IPS-18c (cell line): ENCODE results near the gene KLRC1.
"Not testable (repeated sequence)": the region's sequence is repeated elsewhere in the genome, so short reads cannot be mapped to it uniquely, and the experiment has no call there.

Experiments
- H3K4me3 ChIP-seq: 2 replicates; pipeline ENCODE4 v1.7.0; 2013; ENCODE audit warnings: low read depth, mild to moderate bottlenecking, low read length, moderate library complexity; ENCODE audit not compliant: insufficient read depth
- H3K9me3 ChIP-seq: one replicate; pipeline ENCODE4 v1.6.1; 2013; ENCODE audit warnings: mild to moderate bottlenecking, low read length, moderate library complexity; ENCODE audit not compliant: control insufficient read depth, insufficient read depth

KLRC1 gene

DNA sequence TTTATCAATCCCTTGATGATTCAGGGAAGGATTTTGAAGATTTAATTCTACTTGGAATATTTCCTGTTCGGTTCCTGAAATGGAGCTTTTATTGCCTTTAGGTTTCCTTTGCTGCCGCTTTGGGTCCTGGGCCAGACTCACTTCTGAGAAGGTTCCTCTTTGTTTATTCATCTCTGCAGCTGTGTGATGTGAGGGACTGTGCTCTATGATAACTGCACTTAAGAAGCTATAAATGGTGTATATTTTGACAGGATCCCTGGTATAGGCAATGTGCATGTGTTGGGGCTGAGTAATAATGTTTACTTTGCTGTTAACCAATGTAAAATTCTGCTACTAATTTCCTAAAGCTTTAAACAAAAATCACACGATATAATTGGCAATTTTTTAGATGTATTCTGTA, 17.4 kb downstream of the KLRC1 start, which contains the start of gene KLRC2:
KLRC2 (minus strand) TSS at position 195 of the 400 bp plus-strand sequence; CDS start at position 171, 24 bp downstream.
- not testable (repeated sequence) for H3K9me3 ChIP-seq, H3K4me3 ChIP-seq

DNA sequence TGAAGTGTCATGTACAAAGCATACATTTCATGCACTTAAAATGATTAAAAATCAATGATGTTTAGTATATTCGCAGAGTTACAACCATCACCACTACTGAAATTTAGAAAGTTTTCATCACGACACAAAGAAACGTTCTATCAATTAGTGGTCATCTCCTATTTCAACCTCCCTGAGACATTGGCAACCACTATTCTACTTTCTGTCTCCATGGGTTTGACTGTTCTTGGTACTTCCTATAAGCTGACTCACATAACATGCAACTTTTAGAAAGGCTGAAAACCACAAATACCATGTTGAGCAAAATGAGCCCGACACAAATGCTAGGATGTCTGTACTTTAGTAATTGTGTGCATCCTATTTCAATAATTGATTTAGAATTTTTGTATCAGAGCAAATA, 22.6 kb downstream of the KLRC1 start:
- H3K4me3 ChIP-seq, H3K9me3 ChIP-seq: not testable (repeated sequence)

DNA sequence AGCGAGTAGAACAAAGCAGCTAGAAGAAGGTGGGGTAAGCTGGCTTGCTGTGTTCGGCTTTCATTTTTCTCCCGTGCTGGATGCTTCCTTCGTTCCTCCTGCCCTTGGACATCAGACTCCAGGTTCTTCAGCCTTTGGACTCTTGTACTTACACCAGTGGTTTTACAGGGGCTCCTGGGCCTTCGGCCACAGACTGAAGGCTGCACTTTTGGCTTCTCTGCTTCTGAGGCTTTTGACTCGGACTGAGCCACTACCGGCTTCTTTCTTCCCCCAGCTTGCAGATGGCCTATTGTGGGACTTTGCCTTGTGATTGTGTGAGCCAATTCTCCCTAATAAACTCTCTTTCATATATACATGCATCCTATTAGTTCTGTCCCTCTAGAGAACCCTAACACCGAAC, 27.2 kb downstream of the KLRC1 start:
- H3K4me3 ChIP-seq, H3K9me3 ChIP-seq: not testable (repeated sequence)

DNA sequence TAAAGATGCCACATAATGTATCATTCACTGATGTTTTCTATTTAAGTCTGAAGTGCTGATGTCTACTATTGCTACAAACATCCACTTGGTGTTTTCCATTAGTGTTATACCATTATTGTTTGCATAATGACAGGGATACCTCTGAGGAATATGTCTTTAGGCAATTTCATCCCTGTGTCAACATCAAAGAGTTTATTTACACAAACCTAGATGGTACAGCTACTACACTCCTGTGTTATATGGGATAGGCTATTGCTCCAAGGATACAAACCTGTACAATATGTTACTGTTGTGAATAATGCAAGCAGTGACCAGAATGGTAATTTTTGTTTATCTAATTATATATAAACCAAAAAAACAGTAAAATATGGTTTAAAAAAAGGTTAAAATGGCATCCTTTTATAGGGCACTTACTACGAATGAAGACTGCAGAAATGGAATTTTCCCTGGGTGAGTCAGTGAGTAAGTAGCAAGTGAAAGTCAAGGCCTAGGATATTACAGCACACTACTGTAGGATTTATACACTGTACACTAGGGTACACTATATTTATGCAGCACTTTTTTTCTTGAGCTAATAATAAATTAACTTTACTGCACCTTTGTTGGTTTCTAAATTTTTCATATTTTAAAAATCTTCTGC, 28.8 kb downstream of the KLRC1 start:
- not testable (repeated sequence) for H3K4me3 ChIP-seq, H3K9me3 ChIP-seq

DNA sequence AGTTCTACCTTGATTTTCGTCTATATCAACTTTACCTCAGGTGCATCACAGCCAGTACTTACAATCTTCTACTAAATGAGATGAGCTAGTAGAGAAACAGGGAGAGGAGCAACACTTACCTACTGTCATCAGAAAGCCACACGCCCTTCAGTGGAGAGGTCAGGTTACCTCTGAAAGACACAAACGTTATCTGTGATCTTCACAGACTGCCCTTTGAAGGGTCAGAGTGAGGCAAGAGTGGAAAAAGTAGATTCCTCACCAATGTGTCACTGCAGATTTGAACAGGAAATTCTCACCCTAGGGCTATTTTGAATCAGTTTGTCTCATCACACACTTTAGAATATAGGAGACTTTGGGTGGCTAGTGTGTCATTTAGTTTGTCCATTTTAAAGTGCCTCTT, 31.0 kb downstream of the KLRC1 start:
- not testable (repeated sequence) for H3K9me3 ChIP-seq

DNA sequence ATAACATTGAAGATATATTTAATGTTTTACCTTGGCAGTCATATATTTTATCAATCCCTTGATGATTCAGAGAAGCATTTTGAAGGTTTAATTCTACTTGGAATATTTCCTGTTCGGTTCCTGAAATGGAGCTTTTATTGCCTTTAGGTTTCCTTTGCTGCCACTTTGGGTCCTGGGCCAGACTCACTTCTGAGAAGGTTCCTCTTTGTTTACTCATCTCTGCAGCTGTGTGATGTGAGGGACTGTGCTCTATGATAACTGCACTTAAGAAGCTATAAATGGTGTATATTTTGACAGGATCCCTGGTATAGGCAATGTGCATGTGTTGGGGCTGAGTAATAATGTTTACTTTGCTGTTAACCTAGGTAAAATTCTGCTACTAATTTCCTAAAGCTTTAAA, 32.8 kb downstream of the KLRC1 start, which contains the start of gene KLRC3:
KLRC3 (minus strand) TSS at position 262 of the 400 bp plus-strand sequence; CDS start at position 217, 45 bp downstream.
- H3K4me3 ChIP-seq, H3K9me3 ChIP-seq: not testable (repeated sequence)

More for the DNA sequence above, 31.0 kb downstream of the KLRC1 start:
- not testable (repeated sequence) for H3K4me3 ChIP-seq

DNA sequence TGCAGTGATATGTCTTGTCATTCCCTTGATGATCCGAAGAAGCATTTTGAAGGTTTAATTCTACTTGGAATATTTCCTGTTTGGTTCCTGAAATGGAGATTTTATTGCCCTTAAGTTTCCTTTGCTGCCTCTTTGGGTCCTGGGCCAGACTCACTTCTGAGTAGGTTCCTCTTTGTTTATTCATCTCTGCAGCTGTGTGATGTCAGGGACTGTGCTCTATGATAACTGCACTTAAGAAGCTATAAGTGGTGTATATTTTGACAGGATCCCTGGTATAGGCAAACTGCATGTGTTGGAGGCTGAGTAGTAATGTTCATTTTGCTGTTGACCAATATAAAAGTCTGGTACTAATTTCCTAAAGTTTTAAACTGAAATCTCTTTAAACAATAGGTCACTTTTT, 43.8 kb downstream of the KLRC1 start, which contains the start of gene KLRC4:
KLRC4 (minus strand) TSS at position 366 of the 400 bp plus-strand sequence; CDS start at position 184, 182 bp downstream.
- H3K9me3 ChIP-seq, result no peaks in the 10 kb centered on the region
- H3K4me3 ChIP-seq, result no peak within 1 kb of the TSS

DNA sequence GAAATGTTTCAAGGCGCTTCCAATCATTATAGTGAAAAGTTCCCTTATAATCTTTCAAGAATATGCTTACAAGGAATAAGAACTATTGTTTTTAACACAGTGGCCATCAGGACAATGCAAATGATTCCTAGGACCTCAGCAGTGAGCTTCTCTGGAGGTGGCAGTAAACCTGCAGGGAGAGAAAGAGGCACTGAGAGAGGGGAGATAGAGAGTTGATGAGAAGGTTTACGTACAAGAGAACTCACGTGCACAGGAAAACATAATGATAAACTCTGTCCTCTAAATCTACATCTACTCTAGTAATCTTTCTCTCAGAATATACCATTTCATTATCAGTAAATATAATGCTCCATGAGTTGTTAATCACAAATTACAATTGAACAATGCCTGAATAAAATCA, 44.3 kb downstream of the KLRC1 start:
- Histone ChIP-seq H3K9me3 (no peaks in the 10 kb centered on the region), H3K4me3 (no peak overlapping the region)

DNA sequence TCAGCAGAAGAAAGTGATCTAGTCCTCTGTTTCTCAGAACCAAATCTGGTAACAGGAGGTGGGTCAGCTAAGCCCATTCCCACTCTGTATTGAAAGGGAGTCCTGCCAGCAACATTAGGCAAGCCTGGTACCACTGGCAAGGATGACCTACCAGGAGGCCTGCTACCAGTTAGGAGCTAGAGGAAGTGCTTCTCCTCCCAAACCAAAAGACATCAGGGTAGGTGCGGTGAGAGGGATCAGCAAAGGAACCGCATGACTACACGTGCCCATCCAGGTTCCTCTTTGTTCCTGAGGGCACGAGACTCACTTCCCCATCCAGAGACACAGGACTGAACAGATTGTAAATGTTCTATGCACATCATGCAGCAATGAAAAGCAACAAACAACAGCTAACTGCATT, 46.5 kb downstream of the KLRC1 start:
- Histone ChIP-seq H3K4me3 (no peak overlapping the region), H3K9me3 (no peaks in the 10 kb centered on the region)

DNA sequence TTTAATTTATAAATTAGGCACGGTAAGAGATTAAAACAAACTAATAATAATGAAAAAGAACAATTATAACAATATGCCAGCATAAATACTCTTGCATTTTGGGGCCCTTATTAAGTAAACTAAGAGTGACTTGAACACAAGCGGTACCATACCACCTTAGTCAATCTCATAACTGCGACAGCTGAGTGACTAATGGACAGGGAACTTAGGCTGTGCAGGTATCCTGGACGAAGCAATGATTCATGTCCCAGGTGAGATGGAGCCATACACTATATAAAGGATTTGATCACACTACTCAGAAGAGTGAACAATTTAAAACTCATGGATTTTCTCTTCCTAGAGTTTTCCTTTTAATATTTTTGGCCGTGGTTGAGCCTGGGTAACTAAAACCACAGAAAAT, 47.9 kb downstream of the KLRC1 start:
- H3K4me3 ChIP-seq, result no peak overlapping the region
- H3K9me3 ChIP-seq, result no peaks in the 10 kb centered on the region

DNA sequence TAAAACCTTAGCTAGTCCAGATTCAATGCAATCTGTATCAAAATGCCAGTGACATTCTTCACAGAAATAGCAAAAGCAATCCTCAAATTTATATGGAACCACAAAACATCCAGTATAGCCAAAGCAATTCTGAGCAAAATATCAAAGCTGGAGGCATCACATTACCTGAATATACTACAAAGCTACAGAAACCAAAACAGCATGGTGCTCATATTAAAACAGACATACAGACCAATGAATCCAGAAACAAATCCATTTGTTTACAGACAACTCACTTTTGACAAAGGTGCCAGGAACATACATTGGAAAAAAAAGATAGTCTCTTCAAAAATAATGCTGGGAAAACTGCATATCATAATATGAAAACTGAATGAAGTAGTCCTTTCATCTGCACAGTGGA, 48.4 kb downstream of the KLRC1 start:
- Histone ChIP-seq H3K9me3 (no peaks in the 10 kb centered on the region), H3K4me3 (no peak overlapping the region)

DNA sequence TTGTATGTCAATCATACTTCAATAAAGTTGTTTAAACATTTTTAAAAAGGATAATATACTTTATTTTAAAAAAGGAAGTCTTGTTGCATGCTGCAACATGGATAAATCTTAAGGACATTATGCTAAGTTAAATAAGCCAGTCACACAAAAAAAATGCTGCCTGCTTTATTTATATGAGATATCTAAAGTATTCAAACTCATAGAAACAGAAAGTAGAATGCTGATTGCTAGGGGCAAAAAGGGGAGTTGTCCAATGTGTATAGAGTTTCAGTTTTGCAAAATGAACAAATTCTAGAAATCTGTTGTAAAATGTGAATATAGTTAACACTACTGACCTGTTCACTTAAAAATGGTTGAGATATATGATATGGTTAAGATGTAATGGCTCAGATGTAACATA, 52.3 kb downstream of the KLRC1 start:
- no peak overlapping the region for H3K4me3 ChIP-seq
- H3K9me3 ChIP-seq, result no peaks in the 10 kb centered on the region

DNA sequence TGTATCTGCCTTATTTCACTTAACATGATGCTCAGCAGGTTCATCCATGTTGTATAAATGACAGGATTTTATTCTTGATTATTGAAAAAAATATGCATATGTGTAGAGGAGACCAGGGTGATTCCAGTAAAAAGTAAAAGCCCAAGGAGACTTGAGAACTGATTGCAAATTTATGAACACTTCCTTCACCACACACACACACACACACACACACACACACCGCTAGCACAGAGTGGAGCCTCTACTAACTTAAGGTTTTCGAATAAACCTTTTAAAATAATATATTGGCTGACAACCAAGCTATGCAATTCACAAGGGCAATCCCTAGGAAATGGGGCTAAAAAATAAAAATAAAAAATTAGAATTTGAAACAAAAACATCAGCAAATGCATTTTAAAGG, 55.0 kb downstream of the KLRC1 start:
- H3K9me3 ChIP-seq, result no peaks in the 10 kb centered on the region
- no peak overlapping the region for H3K4me3 ChIP-seq

DNA sequence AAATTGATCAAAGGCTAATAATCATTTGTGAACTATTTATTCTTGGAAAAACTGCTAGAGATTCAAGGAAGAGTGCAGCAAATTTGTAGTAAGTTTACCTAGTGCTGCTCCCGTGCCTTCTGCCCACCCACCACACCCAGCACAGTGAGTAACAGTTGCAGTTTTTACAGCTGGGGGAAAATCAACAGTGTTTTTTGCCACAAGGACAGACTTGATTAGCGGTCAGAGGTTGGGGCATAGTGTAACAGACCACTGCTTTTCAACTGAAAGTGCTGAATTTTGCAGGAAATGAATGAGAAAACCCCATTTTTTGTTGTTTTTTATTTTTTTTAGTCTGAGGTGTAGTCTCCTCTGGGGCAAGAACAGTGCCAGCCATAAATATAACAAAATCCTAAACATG, 55.9 kb downstream of the KLRC1 start:
- H3K9me3 ChIP-seq, result no peaks in the 10 kb centered on the region
- no peak overlapping the region for H3K4me3 ChIP-seq

DNA sequence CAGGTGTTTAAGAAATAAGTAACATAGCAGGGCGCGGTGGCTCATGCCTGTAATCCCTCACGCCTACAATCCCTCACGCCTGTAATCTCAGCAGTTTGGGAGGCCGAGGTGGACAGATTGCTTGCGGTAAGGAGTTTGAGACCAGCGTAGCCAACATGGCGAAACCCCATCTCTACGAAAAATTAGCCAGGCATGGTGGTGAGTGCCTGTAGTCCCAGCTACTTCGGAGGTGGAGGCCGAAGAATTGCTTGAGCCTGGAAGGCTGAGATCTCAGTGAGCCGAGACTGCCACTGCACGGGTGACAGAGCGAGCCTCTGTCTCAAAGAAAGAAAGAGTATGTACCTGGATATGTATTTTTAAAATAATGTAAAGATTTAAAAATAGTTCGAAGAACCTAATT, 57.0 kb downstream of the KLRC1 start:
- not testable (repeated sequence) for H3K9me3 ChIP-seq, H3K4me3 ChIP-seq
